GM08714 (cell line): Measurements from ENCODE around the gene NIPBL.
"Not testable (repeated sequence)": the region's sequence is repeated elsewhere in the genome, so short reads cannot be mapped to it uniquely, and the experiment has no call there.

ENCODE experiments used
- H3K4me3 ChIP-seq: fragments of 200-500 bp; sonication (Bioruptor generic); 2 replicates; pipeline ENCODE4 v1.5.1; 2014; ENCODE audit warnings: mild to moderate bottlenecking, low read length, inconsistent platforms
- ZNF274 ChIP-seq: IDR thresholded peaks from 2 replicates; pipeline ENCODE4 v1.6.1; 2012; ENCODE audit warnings: mild to moderate bottlenecking, low read depth, low read length

NIPBL gene

DNA sequence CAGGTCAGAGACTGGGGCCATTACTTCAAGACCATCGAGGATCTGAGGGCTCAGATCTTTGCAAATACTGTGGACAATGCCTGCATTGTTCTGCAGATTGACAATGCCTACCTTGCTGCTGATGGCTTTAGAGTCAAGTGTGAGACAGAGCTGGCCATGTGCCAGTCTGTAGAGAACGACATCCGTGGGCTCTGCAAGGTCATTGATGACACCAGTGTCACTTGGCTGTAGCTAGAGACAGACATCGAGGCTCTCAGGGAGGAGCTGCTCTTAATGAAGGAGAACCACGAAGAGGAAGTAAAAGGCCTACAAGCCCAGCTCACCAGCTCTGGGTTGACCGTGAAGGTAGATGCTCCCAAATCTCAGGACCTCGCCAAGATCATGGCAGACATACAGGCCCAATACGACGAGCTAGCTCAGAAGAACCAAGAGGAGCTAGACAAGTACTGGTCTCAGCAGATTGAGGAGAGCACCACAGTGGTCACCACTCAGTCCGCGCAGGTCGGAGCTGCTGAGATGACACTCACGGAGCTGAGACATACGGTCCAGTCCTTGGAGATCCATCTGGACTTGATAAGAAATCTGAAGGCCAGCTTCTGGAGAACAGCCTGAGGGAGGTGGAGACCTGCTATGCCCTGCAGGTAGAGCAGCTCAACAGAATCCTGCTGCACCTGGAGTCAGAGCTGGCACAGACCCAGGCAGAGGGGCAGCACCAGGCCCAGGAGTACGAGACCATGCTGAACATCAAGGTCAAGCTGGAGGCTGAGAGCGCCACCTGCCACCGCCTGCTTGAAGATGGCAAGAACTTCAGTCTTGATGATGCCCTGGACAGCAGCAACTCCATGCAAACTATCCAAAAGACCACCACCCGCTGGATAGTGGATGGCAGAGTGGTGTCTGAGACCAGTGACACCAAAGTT, 9.3 kb downstream of the NIPBL start:
- no peak overlapping the region for H3K4me3 ChIP-seq
- no peak for TF ChIP-seq ZNF274

DNA sequence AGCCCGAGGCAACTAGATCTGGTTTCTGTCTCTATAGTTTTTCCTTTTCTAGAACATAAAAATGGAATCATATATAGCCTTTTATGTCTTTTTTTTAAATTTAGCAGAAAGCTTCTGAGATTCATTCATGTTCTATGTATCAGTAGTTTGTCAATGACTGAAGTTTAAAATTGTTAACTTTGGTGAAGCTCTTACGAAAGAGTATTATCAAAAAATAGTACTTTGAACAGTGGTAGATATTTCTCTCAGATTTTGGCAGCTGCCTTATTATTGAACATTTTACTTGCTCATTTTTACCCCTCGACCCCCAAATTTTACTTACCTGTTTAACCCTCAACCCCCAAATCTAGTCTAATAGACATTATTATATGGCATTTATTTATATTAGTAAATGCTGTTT, 10.2 kb downstream of the NIPBL start:
- no peak overlapping the region for H3K4me3 ChIP-seq
- no peak for TF ChIP-seq ZNF274

DNA sequence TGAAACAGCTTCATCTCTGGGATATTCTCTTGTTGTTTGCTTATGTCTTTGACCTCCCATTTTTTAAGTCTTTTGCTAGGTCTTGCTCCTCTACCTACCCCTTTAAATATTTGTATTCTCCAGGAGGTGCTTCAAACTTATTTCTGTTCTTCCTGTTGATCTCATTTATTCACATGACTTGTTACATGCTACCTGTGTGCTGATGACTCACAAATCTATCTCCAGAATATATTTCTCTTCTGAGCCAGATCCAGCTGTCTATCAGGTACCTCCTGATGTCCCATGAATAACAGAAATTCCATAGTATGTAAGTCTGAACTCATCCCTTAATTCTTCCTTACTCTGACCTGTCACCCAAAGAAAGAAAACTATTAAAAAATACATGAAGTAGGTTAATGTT, 11.0 kb downstream of the NIPBL start:
- no peak for TF ChIP-seq ZNF274
- no peak overlapping the region for H3K4me3 ChIP-seq

DNA sequence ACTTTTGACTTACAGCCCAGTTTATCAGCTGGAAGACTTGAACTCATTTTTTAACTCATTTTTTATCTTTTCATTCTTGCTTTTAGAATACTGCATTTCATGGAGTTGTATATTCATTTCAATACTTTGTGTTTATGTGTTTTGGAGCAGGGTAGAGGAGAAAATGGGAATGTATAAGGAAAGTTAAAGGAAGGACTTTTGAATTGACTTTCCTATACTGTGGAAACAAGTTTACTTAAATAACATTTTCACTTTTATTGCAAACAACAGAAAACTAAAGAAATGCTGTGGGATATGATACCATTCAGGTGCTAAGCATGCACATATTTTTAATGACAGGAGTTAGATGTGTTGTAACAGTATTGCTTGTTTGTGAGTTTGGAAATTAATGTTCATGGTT, 11.7 kb downstream of the NIPBL start:
- no peak for TF ChIP-seq ZNF274
- H3K4me3 ChIP-seq, result no peak overlapping the region

DNA sequence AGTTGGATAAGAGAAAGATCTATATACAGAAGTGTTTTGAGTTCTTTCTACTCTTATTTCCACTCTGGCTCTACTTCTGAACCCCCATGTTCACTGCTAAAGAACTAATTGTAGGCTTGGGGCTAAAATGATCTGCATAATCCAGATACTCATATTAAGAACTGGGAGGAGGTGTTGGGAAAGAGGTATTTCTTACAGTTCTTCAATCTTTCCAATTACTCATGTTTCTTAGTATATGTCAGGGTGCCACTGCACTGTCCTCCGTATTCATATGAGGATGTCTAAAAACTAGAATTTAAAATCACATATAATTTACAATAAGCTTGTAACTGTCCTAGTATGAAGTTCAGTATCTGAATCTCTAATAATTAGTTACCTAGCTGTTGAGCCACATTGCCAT, 12.7 kb downstream of the NIPBL start:
- TF ChIP-seq ZNF274, result no peak
- no peak overlapping the region for H3K4me3 ChIP-seq

DNA sequence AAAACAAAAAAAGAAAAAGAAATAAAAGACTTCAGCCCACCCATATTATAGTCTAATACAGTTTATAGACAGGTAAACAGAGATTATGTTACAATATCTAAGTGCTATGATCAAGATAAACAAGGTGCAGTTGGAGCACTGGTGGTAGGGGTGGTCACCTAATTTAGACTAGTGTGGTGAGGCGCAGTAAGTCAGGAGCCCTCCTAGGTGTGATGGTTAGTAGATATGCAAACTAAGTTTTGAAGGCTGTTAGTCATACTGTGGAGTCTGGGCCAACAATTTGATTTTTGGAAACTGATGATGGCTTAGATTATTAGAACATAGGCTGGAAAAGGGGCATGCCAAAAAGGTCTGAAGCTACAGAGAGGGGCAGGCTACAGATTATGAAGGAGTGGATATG, 14.7 kb downstream of the NIPBL start:
- no peak overlapping the region for H3K4me3 ChIP-seq
- TF ChIP-seq ZNF274, result no peak

DNA sequence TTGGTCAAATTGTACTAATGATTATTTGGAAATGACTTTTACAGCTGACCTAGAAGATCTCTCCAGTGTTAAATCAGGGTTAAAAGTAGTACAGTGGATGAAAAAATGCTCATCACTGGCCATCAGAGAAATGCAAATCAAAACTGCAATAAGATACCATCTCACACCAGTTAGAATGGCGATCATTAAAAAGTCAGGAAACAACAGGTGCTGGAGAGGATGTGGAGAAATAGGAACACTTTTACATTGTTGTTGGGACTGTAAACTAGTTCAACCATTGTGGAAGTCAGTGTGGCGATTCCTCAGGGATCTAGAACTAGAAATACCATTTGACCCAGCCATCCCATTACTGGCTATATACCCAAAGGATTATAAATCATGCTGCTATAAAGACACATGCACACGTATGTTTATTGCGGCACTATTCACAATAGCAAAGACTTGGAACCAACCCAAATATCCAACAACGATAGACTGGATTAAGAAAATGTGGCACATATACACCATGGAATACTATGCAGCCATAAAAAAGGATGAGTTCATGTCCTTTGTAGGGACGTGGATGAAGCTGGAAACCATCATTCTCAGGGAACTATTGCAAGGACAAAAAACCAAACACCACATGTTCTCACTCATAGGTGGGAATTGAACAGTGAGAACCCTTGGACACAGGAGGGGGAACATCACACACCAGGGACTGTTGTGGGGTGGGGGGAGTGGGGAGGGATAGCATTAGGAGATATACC, 15.7 kb downstream of the NIPBL start:
- not testable (repeated sequence) for H3K4me3 ChIP-seq

DNA sequence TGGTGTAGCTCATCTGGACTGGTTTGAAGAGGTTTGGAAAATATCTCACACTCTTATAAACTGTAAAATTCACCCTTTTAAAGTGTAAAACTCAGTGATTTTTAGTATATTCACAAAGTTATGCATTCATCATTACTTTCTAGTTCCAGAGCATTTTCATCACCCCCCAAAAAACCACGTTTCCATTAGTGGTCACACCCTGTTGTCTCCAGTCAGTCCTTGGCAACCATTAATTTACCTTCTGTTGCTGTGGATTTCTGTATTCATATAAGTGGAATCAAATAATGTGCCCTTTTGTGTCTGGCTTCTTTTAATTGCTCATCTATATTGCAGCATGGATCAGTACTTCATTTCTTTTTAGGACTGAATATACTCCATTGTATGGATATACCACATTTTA, 18.4 kb downstream of the NIPBL start:
- no peak overlapping the region for H3K4me3 ChIP-seq
- TF ChIP-seq ZNF274, result no peak

DNA sequence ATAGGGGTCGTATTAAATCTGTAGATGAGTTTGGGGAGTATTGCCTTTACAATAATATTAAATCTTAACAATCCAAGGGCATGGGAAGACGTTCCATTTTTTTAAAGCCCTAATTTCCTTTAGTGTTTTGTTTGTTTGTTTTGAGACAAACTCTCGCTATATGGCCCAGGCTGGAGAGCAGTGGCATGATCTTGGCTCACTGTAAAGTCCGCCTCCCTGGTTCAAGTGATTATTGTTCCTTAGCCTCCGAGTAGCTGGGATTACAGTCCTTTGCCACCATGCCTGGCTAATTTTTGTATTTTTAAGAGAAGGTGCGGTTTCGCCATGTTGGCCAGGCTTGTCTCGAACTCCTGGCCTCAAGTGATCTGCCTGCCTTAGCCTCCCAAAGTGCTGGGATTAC, 19.9 kb downstream of the NIPBL start:
- no peak for TF ChIP-seq ZNF274
- H3K4me3 ChIP-seq, result no peak overlapping the region

DNA sequence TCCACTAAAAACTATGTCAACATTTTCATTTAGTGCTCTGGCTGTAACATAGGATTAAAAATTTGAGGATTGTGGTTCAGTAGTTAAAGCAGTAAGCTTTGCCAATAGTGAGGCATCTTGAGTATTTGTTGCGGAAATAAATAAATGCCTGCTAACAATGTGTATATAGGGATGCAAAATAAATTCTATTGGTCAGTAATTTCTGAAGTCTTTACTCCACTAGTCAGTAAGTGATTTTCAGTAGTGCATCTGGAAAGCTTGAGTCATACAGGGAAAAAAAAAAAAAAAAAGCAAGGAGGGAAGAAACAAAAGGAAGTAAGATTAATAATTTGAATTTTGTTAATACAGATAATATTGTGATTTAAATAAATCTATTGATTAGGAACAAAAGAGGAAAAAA, 21.0 kb downstream of the NIPBL start:
- no peak overlapping the region for H3K4me3 ChIP-seq
- TF ChIP-seq ZNF274, result no peak

DNA sequence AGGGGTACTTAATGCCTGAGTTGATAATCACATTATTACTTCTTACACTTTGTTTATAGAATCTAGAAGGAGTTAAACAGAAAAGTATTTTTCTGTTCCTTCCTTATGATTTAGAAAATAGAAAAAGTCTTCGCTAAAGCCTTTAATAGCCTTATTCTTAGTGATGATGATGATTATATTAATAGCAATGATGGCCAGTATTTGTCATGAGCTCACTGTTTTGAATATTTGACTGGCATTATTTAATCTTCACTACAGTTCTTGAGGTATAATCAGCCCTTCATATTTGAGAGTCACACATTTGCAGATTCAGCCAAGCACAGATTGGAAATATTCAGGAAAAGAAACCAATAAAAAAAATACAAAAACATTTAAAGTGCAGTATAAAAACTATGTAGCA, 23.3 kb downstream of the NIPBL start:
- TF ChIP-seq ZNF274, result no peak

DNA sequence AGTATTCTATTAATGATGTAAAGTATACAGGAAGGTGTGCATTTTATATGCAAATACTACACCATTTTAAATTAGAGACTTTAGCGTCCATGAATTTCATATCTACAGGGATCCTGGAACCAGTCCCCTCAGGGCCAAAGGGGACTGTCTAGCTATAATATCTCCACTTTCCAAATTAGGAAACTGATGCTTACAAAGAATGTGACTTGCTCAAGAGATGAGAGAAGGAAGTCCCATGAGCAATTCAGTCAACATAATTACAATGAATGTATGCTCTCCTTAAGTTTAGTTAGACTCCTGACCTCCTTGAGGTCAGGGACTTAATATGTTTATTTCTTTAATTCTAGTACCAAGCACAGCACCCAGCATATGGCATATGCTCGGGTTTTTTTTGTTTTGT, 23.7 kb downstream of the NIPBL start:
- no peak for TF ChIP-seq ZNF274
- no peak overlapping the region for H3K4me3 ChIP-seq

More for the DNA sequence above, 23.3 kb downstream of the NIPBL start:
- H3K4me3 ChIP-seq, result no peak overlapping the region

DNA sequence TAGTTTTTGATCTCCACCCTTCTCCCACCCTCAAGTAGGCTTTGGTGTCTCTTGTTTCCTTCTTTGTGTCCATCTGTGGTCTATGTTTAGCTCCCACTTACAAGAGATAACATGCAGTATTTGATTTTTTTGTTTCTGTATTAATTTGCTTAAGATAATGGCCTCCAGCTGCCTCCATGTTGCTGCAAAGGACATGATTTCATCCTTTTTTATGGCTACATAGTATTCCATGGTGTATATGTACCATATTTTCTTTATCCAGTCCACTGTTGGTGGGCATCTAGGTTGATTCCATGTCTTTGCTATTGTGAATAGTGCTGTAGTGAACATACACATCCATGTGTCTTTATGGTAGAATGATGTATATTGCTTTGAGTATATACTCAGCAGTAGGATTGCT, 24.5 kb downstream of the NIPBL start:
- H3K4me3 ChIP-seq, result not testable (repeated sequence)

DNA sequence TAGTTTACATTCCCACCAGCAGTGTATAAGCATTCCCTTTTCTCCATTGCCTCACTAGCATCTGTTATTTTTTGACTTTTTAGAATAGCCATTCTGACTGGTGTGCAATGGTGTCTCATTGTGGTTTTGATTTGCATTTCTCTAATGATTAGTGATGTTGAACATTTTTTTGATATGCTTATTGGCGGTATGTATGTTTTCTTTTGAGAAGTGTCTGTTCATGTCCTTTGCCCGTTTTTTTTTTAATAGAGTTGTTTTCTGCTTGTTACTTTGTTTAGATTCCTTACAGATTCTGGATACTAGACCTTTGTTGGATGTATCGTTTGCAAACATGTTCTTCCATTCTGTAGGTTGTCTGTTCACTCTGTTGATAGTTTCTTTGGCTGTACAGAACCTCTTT, 25.3 kb downstream of the NIPBL start:
- H3K4me3 ChIP-seq, result no peak overlapping the region
- no peak for TF ChIP-seq ZNF274

DNA sequence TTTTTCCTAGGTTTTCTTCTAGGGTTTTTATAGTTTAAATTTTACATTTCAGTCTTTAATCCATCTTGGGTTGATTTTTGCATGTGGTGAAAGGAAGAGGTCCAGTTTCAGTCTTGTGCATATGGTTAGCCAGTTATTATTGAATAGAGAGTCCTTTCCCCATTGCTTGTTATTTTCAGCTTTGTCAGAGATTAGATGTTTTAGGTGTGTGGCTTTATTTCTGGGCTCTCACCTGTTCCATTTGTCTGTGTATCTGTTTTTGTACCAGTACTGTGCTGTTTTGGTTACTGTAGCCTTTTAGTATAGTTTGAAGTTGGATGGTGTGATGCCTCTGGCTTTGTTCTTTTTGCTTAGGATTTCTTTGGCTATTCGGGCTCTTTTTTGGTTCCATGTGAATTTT, 25.8 kb downstream of the NIPBL start:
- H3K4me3 ChIP-seq, result no peak overlapping the region
- no peak for TF ChIP-seq ZNF274

DNA sequence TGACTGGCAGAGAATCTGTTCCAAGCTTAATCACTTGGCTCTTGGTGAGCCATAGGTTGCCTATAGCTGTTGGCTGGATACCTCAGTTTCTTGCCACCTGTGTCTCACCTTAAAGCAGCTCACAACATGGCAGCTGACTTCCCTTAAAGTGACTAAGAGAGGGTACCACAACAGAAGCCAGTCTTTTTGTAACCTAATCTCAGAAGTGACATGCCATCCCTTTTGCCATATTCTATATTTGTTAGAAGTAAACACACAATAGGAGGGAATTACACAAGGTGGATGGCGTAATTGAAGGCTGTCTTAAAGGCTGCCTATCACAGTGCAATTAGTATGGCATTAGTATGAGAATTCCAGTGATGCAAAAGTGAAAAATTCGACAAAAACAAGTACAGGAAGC, 28.1 kb downstream of the NIPBL start:
- TF ChIP-seq ZNF274, result no peak
- no peak overlapping the region for H3K4me3 ChIP-seq
